HFFc6 (cell line): Measurements from ENCODE around the gene TWSG1. TPM values are rescaled to one million over a fixed set of nuclear protein-coding genes. Genes with fewer than 3 reads are reported as not detected.
"Not testable (repeated sequence)": the region's sequence is repeated elsewhere in the genome, so short reads cannot be mapped to it uniquely, and the experiment has no call there.

Experiments
- DNase-seq: peaks from one replicate; pipeline ENCODE4 v3.0.0-alpha.2; 2018
- H3K27ac Mint-ChIP-seq: 2 replicates; pipeline ENCODE4 v1.8.0; 2020; ENCODE audit warnings: mild to moderate bottlenecking, mixed read lengths
- H3K27me3 Mint-ChIP-seq: 2 replicates; pipeline ENCODE4 v1.8.0; 2021; ENCODE audit warnings: mild to moderate bottlenecking, moderate library complexity, mixed read lengths; ENCODE audit not compliant: insufficient read depth
- H3K36me3 Mint-ChIP-seq: 2 replicates; pipeline ENCODE4 v1.8.0; 2021; ENCODE audit warnings: low read depth, mixed read lengths
- H3K4me1 Mint-ChIP-seq: 2 replicates; pipeline ENCODE4 v1.8.0; 2020; ENCODE audit warnings: low read depth, mixed read lengths
- H3K4me3 Mint-ChIP-seq: 2 replicates; pipeline ENCODE4 v1.8.0; 2020; ENCODE audit warnings: mild to moderate bottlenecking, moderate library complexity, mixed read lengths
- H3K9me3 Mint-ChIP-seq: 2 replicates; pipeline ENCODE4 v1.8.0; 2020; ENCODE audit warnings: mild to moderate bottlenecking, mixed read lengths
- CTCF ChIP-seq: fragments of 200-600 bp; sonication (generic); IDR thresholded peaks from 2 replicates; pipeline ENCODE4 v1.5.0; 2021; ENCODE audit warnings: antibody characterized with exemption, mild to moderate bottlenecking
- total RNA-seq, 6 experiments: library from RNA; stranded (reverse); fragmentation: NEBNext Ultra II Directional; extraction: Animal tissue kit (Norgen Biotek cat#: 25700); gene quantifications; 2 replicates in 1 of 6; 3 replicates in 5 of 6; pipeline ENCODE4 v1.2.3, GENCODE V29; 2021

The TWSG1 gene
- total RNA-seq, 6 experiments from 2014 or later = 119 to 153 (median 138) TPM

GRCh38 chr18:9426753-9427152, 92.2 kb downstream of the TWSG1 start:
- Mint-ChIP-seq H3K4me1 (peaks cover 14% of the 10 kb centered on the region), H3K27ac (no peak overlapping the region), H3K36me3 (no peaks in the 10 kb centered on the region), H3K4me3 (no peak overlapping the region), H3K9me3 (no peaks in the 10 kb centered on the region), H3K27me3 (no peaks in the 10 kb centered on the region)
- no peak for DNase-seq
- TF ChIP-seq CTCF = no peak

GRCh38 chr18:9428301-9428706, 93.7 kb downstream of the TWSG1 start:
- DNase-seq = no peak
- H3K4me1 Mint-ChIP-seq = peaks cover 17% of the 10 kb centered on the region
- no peak overlapping the region for H3K27ac Mint-ChIP-seq
- no peak overlapping the region for H3K4me3 Mint-ChIP-seq
- H3K36me3 Mint-ChIP-seq = no peaks in the 10 kb centered on the region
- H3K9me3 Mint-ChIP-seq = no peaks in the 10 kb centered on the region
- no peak for TF ChIP-seq CTCF
- peaks cover 2% of the 10 kb centered on the region; the same call in 1 of the 2 replicates for H3K27me3 Mint-ChIP-seq

GRCh38 chr18:9428862-9429661, 94.5 kb downstream of the TWSG1 start:
- DNase-seq = no peak
- Mint-ChIP-seq H3K4me3 (no peak overlapping the region), H3K27me3 (peaks cover 2% of the 10 kb centered on the region), H3K9me3 (no peaks in the 10 kb centered on the region), H3K27ac (no peak overlapping the region), H3K4me1 (peaks cover 21% of the 10 kb centered on the region), H3K36me3 (no peaks in the 10 kb centered on the region)
- no peak for TF ChIP-seq CTCF

GRCh38 chr18:9429662-9429993, 95.1 kb downstream of the TWSG1 start:
- Mint-ChIP-seq H3K36me3 (no peaks in the 10 kb centered on the region), H3K27ac (no peak overlapping the region), H3K4me1 (peaks cover 21% of the 10 kb centered on the region), H3K4me3 (peak overlapping the region; percentile 20; the same call in 1 of the 2 replicates), H3K9me3 (no peaks in the 10 kb centered on the region), H3K27me3 (peaks cover 2% of the 10 kb centered on the region)
- TF ChIP-seq CTCF = no peak
- peak; percentile 46 for DNase-seq

GRCh38 chr18:9430315-9430714, 95.7 kb downstream of the TWSG1 start:
- H3K4me3 Mint-ChIP-seq, H3K9me3 Mint-ChIP-seq, H3K36me3 Mint-ChIP-seq, H3K27me3 Mint-ChIP-seq, DNase-seq, H3K27ac Mint-ChIP-seq: not testable (repeated sequence)
- peaks cover 21% of the 10 kb centered on the region for H3K4me1 Mint-ChIP-seq

GRCh38 chr18:9431296-9431695, 96.7 kb downstream of the TWSG1 start:
- no peak for TF ChIP-seq CTCF
- H3K27ac Mint-ChIP-seq = no peak overlapping the region
- peaks cover 4% of the 10 kb centered on the region for H3K27me3 Mint-ChIP-seq
- no peak for DNase-seq
- H3K36me3 Mint-ChIP-seq = no peaks in the 10 kb centered on the region
- H3K9me3 Mint-ChIP-seq = no peaks in the 10 kb centered on the region
- H3K4me1 Mint-ChIP-seq = peaks cover 22% of the 10 kb centered on the region
- no peak overlapping the region for H3K4me3 Mint-ChIP-seq

GRCh38 chr18:9433122-9433521, 98.5 kb downstream of the TWSG1 start:
- not testable (repeated sequence) for H3K9me3 Mint-ChIP-seq, H3K36me3 Mint-ChIP-seq, H3K4me3 Mint-ChIP-seq, DNase-seq, H3K27ac Mint-ChIP-seq, H3K27me3 Mint-ChIP-seq
- H3K4me1 Mint-ChIP-seq = peaks cover 34% of the 10 kb centered on the region
